ENCODE measurements around the gene CNTFR.

The CNTFR gene

GRCh38 chr9:34620061-34620994 is 30.8 kb upstream of the CNTFR start, which contains the start of gene DCTN3:
DCTN3 (minus strand) TSS chr9:34620495; CDS start chr9:34620464, 31 bp downstream.
- DNase-seq (ENCODE audit: low spot score), result peak; percentile 99

GRCh38 chr9:34615132-34615531 is 25.6 kb upstream of the CNTFR start:
- DNase-seq (ENCODE audit: low spot score), result no peak

- DNase-seq (ENCODE audit: low spot score), result peak; percentile 82
Observed at GRCh38 chr9:34612788-34613390, 23.4 kb upstream of the CNTFR start.

GRCh38 chr9:34611811-34612787 is 22.6 kb upstream of the CNTFR start, which contains the start of gene RPP25L:
RPP25L (minus strand) TSS chr9:34612097; CDS start chr9:34611296, 801 bp downstream.
- peak; percentile 94 for DNase-seq (ENCODE audit: low spot score)

GRCh38 chr9:34611251-34611810 is 21.8 kb upstream of the CNTFR start:
- DNase-seq (ENCODE audit: low spot score), result no peak

GRCh38 chr9:34610434-34611206 is 21.1 kb upstream of the CNTFR start:
- DNase-seq (ENCODE audit: low spot score), result no peak

GRCh38 chr9:34607331-34607730 is 17.8 kb upstream of the CNTFR start:
- no peak for DNase-seq (ENCODE audit: low spot score)

GRCh38 chr9:34606905-34607304 is 17.4 kb upstream of the CNTFR start:
- DNase-seq (ENCODE audit: low spot score), result no peak

- no peak for DNase-seq (ENCODE audit: low spot score)
Observed at GRCh38 chr9:34606190-34606589, 16.7 kb upstream of the CNTFR start.

- DNase-seq (ENCODE audit: low spot score), result peak; percentile 87
Observed at GRCh38 chr9:34603610-34604231, 14.2 kb upstream of the CNTFR start.

- DNase-seq (ENCODE audit: low spot score), result no peak
Observed at GRCh38 chr9:34601937-34602573, 12.5 kb upstream of the CNTFR start.

GRCh38 chr9:34600908-34601307 is 11.4 kb upstream of the CNTFR start:
- no peak for DNase-seq (ENCODE audit: low spot score)

GRCh38 chr9:34599546-34599945 is 10.0 kb upstream of the CNTFR start:
- no peak for DNase-seq (ENCODE audit: low spot score)

GRCh38 chr9:34594177-34594576 is 4.7 kb upstream of the CNTFR start:
- no peak for DNase-seq (ENCODE audit: low spot score)

- DNase-seq (ENCODE audit: low spot score), result no peak
Observed at GRCh38 chr9:34592895-34593601, 3.5 kb upstream of the CNTFR start.

GRCh38 chr9:34591917-34592866 is 2.7 kb upstream of the CNTFR start:
- DNase-seq (ENCODE audit: low spot score), result no peak

GRCh38 chr9:34591248-34591916 is 1.9 kb upstream of the CNTFR start:
- peak; percentile 90 for DNase-seq (ENCODE audit: low spot score)

Measured in hepatic stellate cell (primary cell).